SK-N-SH treated with all-trans-retinoic acid at 6 μM for 48 hours (cell line): ENCODE data around the gene CSNK2A2.

ENCODE experiments used
- ATAC-seq: fragments of 200-7000 bp; cut with Tn5 transposase; 3 replicates; pipeline ENCODE4 v1.9.1; 2020; ENCODE audit warnings: mild to moderate bottlenecking, moderate library complexity
- BACH2 ChIP-seq: fragments of 250-450 bp; sonication (Bioruptor Pico); IDR thresholded peaks from 2 replicates; pipeline ENCODE4 v1.9.0; 2021; ENCODE audit warnings: mild to moderate bottlenecking, borderline replicate concordance
- CREB5 ChIP-seq: fragments of 250-450 bp; sonication (Bioruptor Pico); IDR thresholded peaks from 2 replicates; pipeline ENCODE4 v1.5.1; 2020; ENCODE audit warnings: low read depth, mild to moderate bottlenecking, moderate library complexity
- CSDC2 ChIP-seq: fragments of 250-450 bp; sonication (Bioruptor Pico); IDR thresholded peaks from 2 replicates; pipeline ENCODE4 v1.5.0; 2020; ENCODE audit warnings: mild to moderate bottlenecking, moderate library complexity
- CSRNP3 ChIP-seq: fragments of 250-450 bp; sonication (Bioruptor Pico); IDR thresholded peaks from 2 replicates; pipeline ENCODE4 v1.5.1; 2021; ENCODE audit warnings: mild to moderate bottlenecking, moderate library complexity
- ESRRG ChIP-seq: fragments of 250-450 bp; sonication (Bioruptor Pico); IDR thresholded peaks from 2 replicates; pipeline ENCODE4 v1.6.1; 2021; ENCODE audit warnings: mild to moderate bottlenecking
- GLIS3 ChIP-seq: fragments of 250-450 bp; sonication (Bioruptor Pico); IDR thresholded peaks from 2 replicates; pipeline ENCODE4 v1.5.0; 2020; ENCODE audit warnings: mild to moderate bottlenecking, moderate library complexity
- ISL1 ChIP-seq: fragments of 250-450 bp; sonication (Bioruptor Pico); IDR thresholded peaks from 2 replicates; pipeline ENCODE4 v2.1.2; 2022; ENCODE audit warnings: mild to moderate bottlenecking, moderate library complexity
- OSR1 ChIP-seq: fragments of 250-450 bp; sonication (Bioruptor Pico); IDR thresholded peaks from 2 replicates; pipeline ENCODE4 v1.8.0; 2022; ENCODE audit warnings: moderate library complexity, mild to moderate bottlenecking, inconsistent platforms
- PATZ1 ChIP-seq: fragments of 250-450 bp; sonication (Bioruptor Pico); IDR thresholded peaks from 2 replicates; pipeline ENCODE4 v1.8.0; 2020; ENCODE audit warnings: mild to moderate bottlenecking, moderate library complexity, borderline replicate concordance
- POU6F1 ChIP-seq: fragments of 250-450 bp; sonication (Bioruptor Pico); IDR thresholded peaks from 2 replicates; pipeline ENCODE4 v1.8.0; 2021; ENCODE audit warnings: low read depth, mild to moderate bottlenecking, moderate library complexity, borderline replicate concordance
- SNAI2 ChIP-seq: fragments of 250-450 bp; sonication (Bioruptor Pico); IDR thresholded peaks from 2 replicates; pipeline ENCODE4 v1.5.0; 2020; ENCODE audit warnings: mild to moderate bottlenecking, moderate library complexity
- TCF4 ChIP-seq: fragments of 250-450 bp; sonication (Bioruptor Pico); IDR thresholded peaks from 2 replicates; pipeline ENCODE4 v1.8.0; 2021; ENCODE audit warnings: mild to moderate bottlenecking, moderate library complexity, borderline replicate concordance
- TSHZ2 ChIP-seq: fragments of 250-450 bp; sonication (Bioruptor Pico); IDR thresholded peaks from 2 replicates; pipeline ENCODE4 v1.5.0; 2020; ENCODE audit warnings: mild to moderate bottlenecking, moderate library complexity
- ZC3H10 ChIP-seq: fragments of 250-450 bp; sonication (Bioruptor Pico); IDR thresholded peaks from 2 replicates; pipeline ENCODE4 v1.5.1; 2021; ENCODE audit warnings: mild to moderate bottlenecking, moderate library complexity
- ZFP3 ChIP-seq: fragments of 250-450 bp; sonication (Bioruptor Pico); IDR thresholded peaks from 2 replicates; pipeline ENCODE4 v1.5.0; 2020; ENCODE audit warnings: mild to moderate bottlenecking, moderate library complexity
- ZFP30 ChIP-seq: fragments of 450-650 bp; formaldehyde crosslinking; IDR thresholded peaks from 2 replicates; pipeline ENCODE4 v1.5.0; 2022; ENCODE audit warnings: mild to moderate bottlenecking, moderate library complexity
- ZNF565 ChIP-seq: fragments of 450-650 bp; formaldehyde crosslinking; conservative IDR thresholded peaks from 2 replicates; pipeline ENCODE4 v1.5.0; 2020; ENCODE audit warnings: low read depth, mild to moderate bottlenecking, moderate library complexity
- ZNF8 ChIP-seq: fragments of 450-650 bp; formaldehyde crosslinking; IDR thresholded peaks from 2 replicates; pipeline ENCODE4 v1.5.0; 2020; ENCODE audit warnings: mild to moderate bottlenecking, moderate library complexity

Gene CSNK2A2

GRCh38 chr16:58198803-58199411 lies 1.0 kb upstream of the CSNK2A2 start:
- TF ChIP-seq ESRRG (CRISPR knock-in tag) (no peak), TSHZ2 (CRISPR knock-in tag) (no peak), ISL1 (CRISPR knock-in tag) (no peak), SNAI2 (no peak)
- ATAC-seq: no peak

- peak; percentile 9; the same call in 2 of the 3 replicates for ATAC-seq
- TF ChIP-seq ZFP30 (CRISPR knock-in tag) (no peak), TSHZ2 (CRISPR knock-in tag) (no peak)
Measured at GRCh38 chr16:58197314-58198012, 443 bp downstream of the CSNK2A2 start.

- TF ChIP-seq PATZ1 (CRISPR knock-in tag) (no peak), GLIS3 (CRISPR knock-in tag) (no peak), CREB5 (CRISPR knock-in tag) (no peak), ZNF8 (no peak), CSRNP3 (no peak), TCF4 (CRISPR knock-in tag) (no peak), SNAI2 (no peak), CSDC2 (CRISPR knock-in tag) (no peak)
- peak; percentile 75 for ATAC-seq
Measured at GRCh38 chr16:58196898-58197313, 1.0 kb downstream of the CSNK2A2 start.

GRCh38 chr16:58195771-58196170 lies 2.1 kb downstream of the CSNK2A2 start:
- no peak for ATAC-seq
- no peak for TF ChIP-seq GLIS3 (CRISPR knock-in tag)
- TF ChIP-seq ZC3H10 (CRISPR knock-in tag): no peak
- no peak for TF ChIP-seq PATZ1 (CRISPR knock-in tag)
- TF ChIP-seq OSR1 (CRISPR knock-in tag): no peak
- TF ChIP-seq ZNF565 (CRISPR knock-in tag): no peak
- no peak for TF ChIP-seq ISL1 (CRISPR knock-in tag)
- no peak for TF ChIP-seq ZFP30 (CRISPR knock-in tag)
- no peak for TF ChIP-seq ZFP3 (CRISPR knock-in tag)
- TF ChIP-seq BACH2 (CRISPR knock-in tag): no peak
- no peak for TF ChIP-seq CSDC2 (CRISPR knock-in tag)
- no peak for TF ChIP-seq POU6F1 (CRISPR knock-in tag)
